BE2C (cell line): Measurements from ENCODE around the gene CPD.
"Not testable (repeated sequence)": the region's sequence is repeated elsewhere in the genome, so short reads cannot be mapped to it uniquely, and the experiment has no call there.

Experiments
- DNase-seq: peaks from one replicate; pipeline ENCODE4 v3.0.0-alpha.2; 2020
- H3K27me3 ChIP-seq: fragments of 250-450 bp; sonication (Bioruptor Pico); 2 replicates; pipeline ENCODE4 v1.5.1; 2020; ENCODE audit warnings: mild to moderate bottlenecking
- H3K36me3 ChIP-seq: fragments of 250-450 bp; sonication (Bioruptor Pico); 2 replicates; pipeline ENCODE4 v1.5.1; 2020; ENCODE audit warnings: mild to moderate bottlenecking
- H3K4me1 ChIP-seq: fragments of 250-450 bp; sonication (Bioruptor Pico); 2 replicates; pipeline ENCODE4 v1.5.1; 2020
- H3K4me3 ChIP-seq: 2 replicates; pipeline ENCODE4 v1.5.1; 2011; ENCODE audit warnings: low read depth, low read length
- H3K9me3 ChIP-seq: fragments of 250-450 bp; sonication (Bioruptor Pico); 2 replicates; pipeline ENCODE4 v1.5.1; 2020
- CTCF ChIP-seq: IDR thresholded peaks from 2 replicates; pipeline ENCODE4 v1.5.1; 2012; ENCODE audit warnings: mild to moderate bottlenecking, low read depth, low read length

Gene CPD

GRCh38 chr17:30426292-30426691, 47.6 kb downstream of the CPD start:
- Histone ChIP-seq H3K36me3 (no peaks in the 10 kb centered on the region), H3K4me3 (no peak overlapping the region), H3K4me1 (no peaks in the 10 kb centered on the region), H3K27me3 (no peaks in the 10 kb centered on the region), H3K9me3 (no peaks in the 10 kb centered on the region)
- DNase-seq, result no peak
- TF ChIP-seq CTCF, result no peak

DNA sequence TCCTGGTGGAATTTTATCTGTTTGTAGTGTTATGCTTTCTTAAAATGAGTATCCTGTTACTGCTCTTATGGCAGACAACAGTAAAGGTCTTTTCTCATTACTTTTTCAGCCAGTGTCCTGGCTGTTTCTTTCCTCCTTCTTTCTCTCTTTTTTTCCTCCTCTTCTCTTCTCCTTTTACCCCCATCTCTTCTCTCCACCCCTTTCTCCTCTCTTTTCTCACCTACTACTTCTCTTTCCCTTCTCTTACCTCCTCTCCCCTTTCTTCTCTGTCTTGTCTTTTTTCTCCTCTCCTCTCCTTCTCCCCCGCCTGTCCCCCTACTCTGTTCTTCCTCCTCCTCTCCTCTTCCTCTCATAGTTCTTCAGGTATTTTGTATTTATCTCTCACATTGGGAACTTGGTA, 48.9 kb downstream of the CPD start:
- no peak overlapping the region for H3K4me3 ChIP-seq
- TF ChIP-seq CTCF, result no peak
- no peaks in the 10 kb centered on the region for H3K27me3 ChIP-seq
- no peaks in the 10 kb centered on the region for H3K36me3 ChIP-seq
- DNase-seq, result no peak
- H3K9me3 ChIP-seq, result no peaks in the 10 kb centered on the region
- H3K4me1 ChIP-seq, result no peaks in the 10 kb centered on the region

GRCh38 chr17:30429155-30429554, 50.4 kb downstream of the CPD start:
- Histone ChIP-seq H3K4me1 (no peaks in the 10 kb centered on the region), H3K4me3 (no peak overlapping the region), H3K27me3 (no peaks in the 10 kb centered on the region), H3K9me3 (no peaks in the 10 kb centered on the region), H3K36me3 (no peaks in the 10 kb centered on the region)
- no peak for DNase-seq
- no peak for TF ChIP-seq CTCF

DNA sequence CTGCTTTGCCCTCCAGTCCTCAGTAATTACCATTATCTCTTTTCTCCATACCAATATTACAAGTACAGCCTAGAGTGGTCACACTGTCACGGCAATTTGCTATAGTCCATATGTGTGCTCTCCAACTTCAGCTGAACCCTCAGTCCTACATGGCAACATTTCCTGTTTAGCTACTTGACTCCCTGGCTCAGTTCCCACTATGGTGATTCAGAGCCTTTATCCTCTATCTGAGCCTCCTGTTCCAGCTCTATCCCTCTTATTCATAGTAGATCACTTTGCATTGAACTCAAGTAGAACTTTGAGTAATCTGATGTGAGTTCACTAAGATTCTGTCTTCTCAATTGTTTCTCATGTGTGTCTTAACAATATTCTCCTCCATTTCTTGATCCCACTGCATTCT, 54.8 kb downstream of the CPD start:
- no peak overlapping the region for H3K4me3 ChIP-seq
- H3K9me3 ChIP-seq, result no peaks in the 10 kb centered on the region
- no peak for DNase-seq
- H3K36me3 ChIP-seq, result no peaks in the 10 kb centered on the region
- no peak for TF ChIP-seq CTCF
- no peaks in the 10 kb centered on the region for H3K4me1 ChIP-seq
- no peaks in the 10 kb centered on the region for H3K27me3 ChIP-seq

DNA sequence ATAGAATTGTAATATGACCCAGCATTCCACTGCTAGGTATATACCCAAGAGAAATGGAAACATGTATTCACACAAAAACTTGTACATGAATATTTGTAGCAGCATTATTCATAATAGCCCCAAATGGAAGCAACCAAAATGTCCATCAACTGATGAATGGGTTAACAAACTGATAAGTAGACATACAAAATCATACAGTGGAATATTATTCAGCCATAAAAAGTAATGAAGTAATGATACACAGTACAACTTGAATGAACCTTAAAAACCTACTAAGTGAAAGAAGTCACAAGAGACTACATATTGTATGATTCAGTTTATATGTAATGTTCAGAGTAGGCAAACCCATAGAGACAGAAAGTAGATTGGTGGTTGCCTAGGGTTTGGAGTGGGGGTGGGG, 58.0 kb downstream of the CPD start:
- no peak overlapping the region for H3K4me3 ChIP-seq
- no peaks in the 10 kb centered on the region for H3K36me3 ChIP-seq
- no peak for TF ChIP-seq CTCF
- H3K27me3 ChIP-seq, result no peaks in the 10 kb centered on the region
- H3K4me1 ChIP-seq, result no peaks in the 10 kb centered on the region
- no peak for DNase-seq
- H3K9me3 ChIP-seq, result no peaks in the 10 kb centered on the region

- Histone ChIP-seq H3K9me3 (no peaks in the 10 kb centered on the region), H3K4me1 (no peaks in the 10 kb centered on the region), H3K4me3 (no peak overlapping the region), H3K36me3 (no peaks in the 10 kb centered on the region), H3K27me3 (no peaks in the 10 kb centered on the region)
- TF ChIP-seq CTCF, result no peak
- DNase-seq, result no peak
These were observed 65.0 kb downstream of the CPD start for GRCh38 chr17:30443721-30444120.

GRCh38 chr17:30446640-30447039, 67.9 kb downstream of the CPD start:
- not testable (repeated sequence) for H3K4me3 ChIP-seq, H3K27me3 ChIP-seq, H3K36me3 ChIP-seq, H3K4me1 ChIP-seq, H3K9me3 ChIP-seq, DNase-seq
